Measurements from ENCODE around the gene LRRTM2. TPM values are rescaled to one million over a fixed set of nuclear protein-coding genes. Genes with fewer than 3 reads are reported as not detected.

Gene LRRTM2
- total and polyA plus RNA-seq, 2 donors (not counting 1 experiment from before 2014, with no cell fraction given) = 0.01 TPM; not detected in 1

DNA sequence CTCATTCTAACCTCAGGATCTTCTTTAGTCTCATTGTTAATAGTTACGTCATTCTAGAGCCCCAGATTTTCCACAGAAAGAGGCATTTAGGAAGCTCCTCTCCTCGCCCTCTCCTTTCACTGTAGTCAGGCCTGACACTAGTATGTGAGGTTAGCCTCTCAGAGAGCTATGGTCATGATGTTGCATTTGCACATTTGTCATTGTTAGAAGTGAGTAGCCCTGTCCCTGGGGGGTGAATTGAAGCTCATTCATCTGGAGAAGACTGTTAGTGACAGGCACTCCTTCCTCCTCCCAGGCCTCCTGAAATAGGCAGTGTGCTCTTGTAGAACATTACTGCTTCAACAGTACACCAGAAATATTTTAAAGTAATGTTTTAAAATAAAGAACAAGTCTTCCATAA, 26.6 kb upstream of the LRRTM2 start:
- Histone ChIP-seq H3K36me3 (replicated peaks in 1 of 2; ENCODE audit: control extremely low read depth in 1 of 2, control insufficient read depth in 1 of 2, extremely low read depth in 1 of 2, insufficient read depth in 2 of 2, low read length in 1 of 2) (peaks cover 0 to 28% of the 10 kb centered on the region in 2 experiments), H3K27ac (ENCODE audit: low read length in 2 of 2) (no peak overlapping the region), H3K9ac (ENCODE audit: low read length) (no peak overlapping the region), H3K9me3 (ENCODE audit: control extremely low read depth in 1 of 3, control insufficient read depth in 2 of 3, insufficient read depth in 1 of 3, low read length in 2 of 3) (peaks cover 0 to 3% (median 0%) of the 10 kb centered on the region in 3 donors), H3K79me2 (ENCODE audit: control insufficient read depth, insufficient read depth, low read length) (no peaks in the 10 kb centered on the region), H3K27me3 (replicated peaks in 1 of 4; ENCODE audit: control extremely low read depth in 1 of 4, control insufficient read depth in 3 of 4, insufficient read depth in 4 of 4, low read length in 3 of 4) (no peaks in the 10 kb centered on the region), H3K4me2 (replicated peaks; ENCODE audit: low read depth, low read length, poor library complexity, severe bottlenecking) (no peak overlapping the region), H3K4me3 (ENCODE audit: control extremely low read depth in 1 of 5, extremely low read depth in 1 of 5, insufficient read depth in 1 of 5, low read depth in 2 of 5, low read length in 4 of 5) (no peak overlapping the region), H4K20me1 (ENCODE audit: control insufficient read depth, insufficient read depth, low read length, poor library complexity, severe bottlenecking) (no peaks in the 10 kb centered on the region), H2AFZ (ENCODE audit: insufficient read depth, low read depth, low read length, poor library complexity, severe bottlenecking) (no peak overlapping the region), H3K4me1 (ENCODE audit: control insufficient read depth in 2 of 2, insufficient read depth in 2 of 2, low read length in 2 of 2) (no peaks in the 10 kb centered on the region)
- intact Hi-C loops (cut with micrococcal nuclease) = no loop called here
- no peaks in the 10 kb centered on the region for H3K27me3 Mint-ChIP-seq
- peaks cover 6% of the 10 kb centered on the region for H3K4me1 Mint-ChIP-seq
- DNase-seq (no peak), ATAC-seq (ENCODE audit: low read depth) (no peak)
- H3K4me3 Mint-ChIP-seq = no peak overlapping the region
- WGBS (ENCODE audit: insufficient coverage) = no CpG with 5 or more reads among the region's 2 CpGs
- no peaks in the 10 kb centered on the region for H3K9me3 Mint-ChIP-seq (ENCODE audit: insufficient read depth)
- POLR2A ChIA-PET = no interaction called here
- CTCF ChIA-PET = no interaction called here
- TF ChIP-seq EZH2 (IDR thresholded peaks at IDR 0.05; ENCODE audit: borderline replicate concordance, insufficient read depth, low read depth, low read length, poor library complexity, severe bottlenecking) = no peak
- TF ChIP-seq, protein P1, sequence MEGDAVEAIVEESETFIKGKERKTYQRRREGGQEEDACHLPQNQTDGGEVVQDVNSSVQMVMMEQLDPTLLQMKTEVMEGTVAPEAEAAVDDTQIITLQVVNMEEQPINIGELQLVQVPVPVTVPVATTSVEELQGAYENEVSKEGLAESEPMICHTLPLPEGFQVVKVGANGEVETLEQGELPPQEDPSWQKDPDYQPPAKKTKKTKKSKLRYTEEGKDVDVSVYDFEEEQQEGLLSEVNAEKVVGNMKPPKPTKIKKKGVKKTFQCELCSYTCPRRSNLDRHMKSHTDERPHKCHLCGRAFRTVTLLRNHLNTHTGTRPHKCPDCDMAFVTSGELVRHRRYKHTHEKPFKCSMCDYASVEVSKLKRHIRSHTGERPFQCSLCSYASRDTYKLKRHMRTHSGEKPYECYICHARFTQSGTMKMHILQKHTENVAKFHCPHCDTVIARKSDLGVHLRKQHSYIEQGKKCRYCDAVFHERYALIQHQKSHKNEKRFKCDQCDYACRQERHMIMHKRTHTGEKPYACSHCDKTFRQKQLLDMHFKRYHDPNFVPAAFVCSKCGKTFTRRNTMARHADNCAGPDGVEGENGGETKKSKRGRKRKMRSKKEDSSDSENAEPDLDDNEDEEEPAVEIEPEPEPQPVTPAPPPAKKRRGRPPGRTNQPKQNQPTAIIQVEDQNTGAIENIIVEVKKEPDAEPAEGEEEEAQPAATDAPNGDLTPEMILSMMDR (IDR thresholded peaks at IDR 0.05) = no peak
- H3K27ac Mint-ChIP-seq = no peak overlapping the region

DNA sequence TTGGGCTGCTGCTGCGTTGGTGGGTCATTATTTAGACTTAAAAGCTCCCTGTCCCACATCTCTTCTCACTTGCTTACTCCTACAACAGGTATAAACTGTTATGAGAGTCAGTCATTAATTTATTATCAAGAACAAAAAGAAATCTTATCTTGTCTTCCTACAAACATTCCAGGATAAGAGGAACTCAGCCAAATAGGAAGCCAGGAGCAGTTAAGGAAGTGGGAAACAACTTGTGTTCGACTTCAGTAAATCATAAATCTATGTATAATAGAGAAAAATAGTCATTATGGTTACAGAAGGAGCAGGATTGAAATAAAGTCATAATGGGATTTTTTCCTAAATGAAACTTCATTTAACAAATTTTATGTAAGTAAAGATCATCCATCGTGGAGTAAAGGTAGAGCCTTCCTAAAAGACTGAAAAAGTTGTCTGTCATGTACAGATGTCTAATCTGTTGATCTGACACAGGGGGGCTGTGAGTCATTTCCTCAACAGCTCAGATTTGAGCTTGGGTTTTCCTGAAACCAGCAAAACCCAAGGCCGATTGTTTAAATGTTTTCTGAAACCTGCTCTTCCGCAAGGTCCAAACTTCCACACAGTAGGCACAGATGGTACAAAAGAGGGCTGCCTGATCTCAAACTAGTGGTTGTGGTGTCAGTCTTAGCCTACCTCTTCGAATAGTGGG, 25.3 kb upstream of the LRRTM2 start:
- DNase-seq = no peak
- peaks cover 6% of the 10 kb centered on the region for H3K4me1 Mint-ChIP-seq
- TF ChIP-seq, protein P1 (IDR thresholded peaks at IDR 0.05) = no peak
- TF ChIP-seq EZH2 (IDR thresholded peaks at IDR 0.05; ENCODE audit: borderline replicate concordance, insufficient read depth, low read depth, low read length, poor library complexity, severe bottlenecking) = no peak

More for the DNA sequence above, 25.3 kb upstream of the LRRTM2 start:
- no peak for ATAC-seq (ENCODE audit: low read depth)
- Histone ChIP-seq H3K4me3 (ENCODE audit: control extremely low read depth in 1 of 5, extremely low read depth in 1 of 5, insufficient read depth in 1 of 5, low read depth in 2 of 5, low read length in 4 of 5) (no peak overlapping the region), H4K20me1 (ENCODE audit: control insufficient read depth, insufficient read depth, low read length, poor library complexity, severe bottlenecking) (no peaks in the 10 kb centered on the region), H3K4me1 (ENCODE audit: control insufficient read depth in 2 of 2, insufficient read depth in 2 of 2, low read length in 2 of 2) (no peaks in the 10 kb centered on the region), H3K79me2 (ENCODE audit: control insufficient read depth, insufficient read depth, low read length) (no peaks in the 10 kb centered on the region), H3K9me3 (ENCODE audit: control extremely low read depth in 1 of 3, control insufficient read depth in 2 of 3, insufficient read depth in 1 of 3, low read length in 2 of 3) (peaks cover 0 to 3% (median 0%) of the 10 kb centered on the region in 3 donors), H3K9ac (ENCODE audit: low read length) (no peak overlapping the region), H3K4me2 (replicated peaks; ENCODE audit: low read depth, low read length, poor library complexity, severe bottlenecking) (no peak overlapping the region), H3K36me3 (replicated peaks in 1 of 2; ENCODE audit: control extremely low read depth in 1 of 2, control insufficient read depth in 1 of 2, extremely low read depth in 1 of 2, insufficient read depth in 2 of 2, low read length in 1 of 2) (peaks cover 0 to 15% of the 10 kb centered on the region in 2 experiments), H3K27ac (ENCODE audit: low read length in 2 of 2) (no peak overlapping the region), H3K27me3 (replicated peaks in 1 of 4; ENCODE audit: control extremely low read depth in 1 of 4, control insufficient read depth in 3 of 4, insufficient read depth in 4 of 4, low read length in 3 of 4) (no peaks in the 10 kb centered on the region), H2AFZ (ENCODE audit: insufficient read depth, low read depth, low read length, poor library complexity, severe bottlenecking) (no peak overlapping the region)
- H3K4me3 Mint-ChIP-seq = no peak overlapping the region
- no peaks in the 10 kb centered on the region for H3K27me3 Mint-ChIP-seq
- no peak overlapping the region for H3K27ac Mint-ChIP-seq
- H3K9me3 Mint-ChIP-seq (ENCODE audit: insufficient read depth) = no peaks in the 10 kb centered on the region
- intact Hi-C loops (cut with micrococcal nuclease) = no loop called here
- CTCF ChIA-PET = no interaction called here
- POLR2A ChIA-PET = no interaction called here
- 45% methylated on average over 4 of the region's 6 CpGs for WGBS (ENCODE audit: insufficient coverage)
